ENCODE measurements around the gene RABGAP1.

- TF ChIP-seq CTCF (IDR thresholded peaks at IDR 0.05) (no peak), POLR2A (IDR thresholded peaks at IDR 0.05; ENCODE audit: low read depth) (no peak)
Observed at GRCh38 chr9:123005964-123006363, 65.1 kb downstream of the RABGAP1 start.

Measured in esophagus muscularis mucosa (tissue), 3 donors.